KMS-11 (cell line): Measurements from ENCODE around the gene PRICKLE2.

Source experiments
- H2AFZ ChIP-seq: fragments of 200-600 bp; sonication (generic); 2 replicates; pipeline ENCODE4 v1.6.1; 2016; ENCODE audit warnings: antibody characterized with exemption, mixed run types, low read depth
- H3K27ac ChIP-seq: fragments of 200-600 bp; sonication (generic); 2 replicates; pipeline ENCODE4 v1.6.1; 2016; ENCODE audit warnings: mild to moderate bottlenecking, mixed run types
- H3K27me3 ChIP-seq: fragments of 200-600 bp; sonication (generic); 2 replicates; pipeline ENCODE4 v1.6.1; 2017; ENCODE audit warnings: mild to moderate bottlenecking, low read depth, mixed run types, moderate library complexity; ENCODE audit not compliant: insufficient read depth
- H3K36me3 ChIP-seq: fragments of 200-600 bp; sonication (generic); 2 replicates; pipeline ENCODE4 v1.6.1; 2017; ENCODE audit warnings: mild to moderate bottlenecking, mixed run types; ENCODE audit not compliant: insufficient read depth
- H3K4me1 ChIP-seq: fragments of 200-600 bp; sonication (generic); 2 replicates; pipeline ENCODE4 v1.6.1; 2016; ENCODE audit warnings: mild to moderate bottlenecking, low read depth, mixed run types; ENCODE audit not compliant: poor library complexity, severe bottlenecking
- H3K4me2 ChIP-seq: fragments of 200-600 bp; sonication (generic); 2 replicates; pipeline ENCODE4 v1.7.0; 2016; ENCODE audit warnings: mild to moderate bottlenecking, mixed run types
- H3K4me3 ChIP-seq: fragments of 200-600 bp; sonication (generic); IDR thresholded peaks from 2 replicates; pipeline ENCODE4 v1.6.1; 2017; ENCODE audit warnings: low read depth, low read length, mixed read lengths; ENCODE audit not compliant: insufficient read depth
- H3K79me2 ChIP-seq: fragments of 200-600 bp; sonication (generic); 2 replicates; pipeline ENCODE4 v1.6.1; 2016; ENCODE audit warnings: low read depth, mixed run types; ENCODE audit not compliant: insufficient read depth
- H3K9ac ChIP-seq: fragments of 200-600 bp; sonication (generic); 2 replicates; pipeline ENCODE4 v1.6.1; 2016; ENCODE audit warnings: mild to moderate bottlenecking, mixed run types
- H4K20me1 ChIP-seq: fragments of 200-600 bp; sonication (generic); 2 replicates; pipeline ENCODE4 v1.6.1; 2016; ENCODE audit warnings: mild to moderate bottlenecking, mixed run types; ENCODE audit not compliant: insufficient read depth
- TF ChIP-seq, protein P1 (sequence below): fragments of 200-600 bp; sonication (generic); conservative IDR thresholded peaks from 2 replicates; pipeline ENCODE4 v1.6.1; 2017; ENCODE audit warnings: low read depth, mild to moderate bottlenecking, antibody characterized with exemption, low read length, moderate library complexity, mixed read lengths

The PRICKLE2 gene

GRCh38 chr3:64173563-64173962 is 51.7 kb downstream of the PRICKLE2 start:
- TF ChIP-seq, protein P1, sequence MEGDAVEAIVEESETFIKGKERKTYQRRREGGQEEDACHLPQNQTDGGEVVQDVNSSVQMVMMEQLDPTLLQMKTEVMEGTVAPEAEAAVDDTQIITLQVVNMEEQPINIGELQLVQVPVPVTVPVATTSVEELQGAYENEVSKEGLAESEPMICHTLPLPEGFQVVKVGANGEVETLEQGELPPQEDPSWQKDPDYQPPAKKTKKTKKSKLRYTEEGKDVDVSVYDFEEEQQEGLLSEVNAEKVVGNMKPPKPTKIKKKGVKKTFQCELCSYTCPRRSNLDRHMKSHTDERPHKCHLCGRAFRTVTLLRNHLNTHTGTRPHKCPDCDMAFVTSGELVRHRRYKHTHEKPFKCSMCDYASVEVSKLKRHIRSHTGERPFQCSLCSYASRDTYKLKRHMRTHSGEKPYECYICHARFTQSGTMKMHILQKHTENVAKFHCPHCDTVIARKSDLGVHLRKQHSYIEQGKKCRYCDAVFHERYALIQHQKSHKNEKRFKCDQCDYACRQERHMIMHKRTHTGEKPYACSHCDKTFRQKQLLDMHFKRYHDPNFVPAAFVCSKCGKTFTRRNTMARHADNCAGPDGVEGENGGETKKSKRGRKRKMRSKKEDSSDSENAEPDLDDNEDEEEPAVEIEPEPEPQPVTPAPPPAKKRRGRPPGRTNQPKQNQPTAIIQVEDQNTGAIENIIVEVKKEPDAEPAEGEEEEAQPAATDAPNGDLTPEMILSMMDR = no peak
- no peaks in the 10 kb centered on the region for H3K27me3 ChIP-seq
- H2AFZ ChIP-seq = no peak overlapping the region
- H3K4me1 ChIP-seq = no peaks in the 10 kb centered on the region
- no peak overlapping the region for H3K4me2 ChIP-seq
- H3K79me2 ChIP-seq = no peaks in the 10 kb centered on the region
- H3K9ac ChIP-seq = no peak overlapping the region
- no peak overlapping the region for H3K27ac ChIP-seq
- H4K20me1 ChIP-seq = no peaks in the 10 kb centered on the region
- H3K36me3 ChIP-seq = no peaks in the 10 kb centered on the region
- H3K4me3 ChIP-seq = no peak overlapping the region

GRCh38 chr3:64170270-64170669 is 55.0 kb downstream of the PRICKLE2 start:
- Histone ChIP-seq H3K79me2 (no peaks in the 10 kb centered on the region), H2AFZ (no peak overlapping the region), H3K36me3 (no peaks in the 10 kb centered on the region), H4K20me1 (no peaks in the 10 kb centered on the region), H3K9ac (no peak overlapping the region), H3K4me2 (no peak overlapping the region), H3K27ac (no peak overlapping the region), H3K4me3 (no peak overlapping the region), H3K4me1 (no peaks in the 10 kb centered on the region), H3K27me3 (no peaks in the 10 kb centered on the region)
- TF ChIP-seq, protein P1 = no peak

GRCh38 chr3:64167868-64168267 is 57.4 kb downstream of the PRICKLE2 start:
- H3K27me3 ChIP-seq = no peaks in the 10 kb centered on the region
- no peak overlapping the region for H3K4me3 ChIP-seq
- no peaks in the 10 kb centered on the region for H3K36me3 ChIP-seq
- no peak overlapping the region for H3K4me2 ChIP-seq
- TF ChIP-seq, protein P1 = no peak
- no peaks in the 10 kb centered on the region for H3K79me2 ChIP-seq
- no peak overlapping the region for H2AFZ ChIP-seq
- H3K27ac ChIP-seq = no peak overlapping the region
- no peaks in the 10 kb centered on the region for H3K4me1 ChIP-seq
- H4K20me1 ChIP-seq = no peaks in the 10 kb centered on the region
- no peak overlapping the region for H3K9ac ChIP-seq

- H3K4me2 ChIP-seq = no peak overlapping the region
- no peaks in the 10 kb centered on the region for H3K4me1 ChIP-seq
- no peak overlapping the region for H2AFZ ChIP-seq
- H3K36me3 ChIP-seq = no peaks in the 10 kb centered on the region
- H3K79me2 ChIP-seq = no peaks in the 10 kb centered on the region
- no peak overlapping the region for H3K27ac ChIP-seq
- no peaks in the 10 kb centered on the region for H3K27me3 ChIP-seq
- H3K4me3 ChIP-seq = no peak overlapping the region
- no peak overlapping the region for H3K9ac ChIP-seq
- TF ChIP-seq, protein P1 = no peak
- H4K20me1 ChIP-seq = no peaks in the 10 kb centered on the region
Observed at GRCh38 chr3:64167351-64167750, 57.9 kb downstream of the PRICKLE2 start.
